Esophagus squamous epithelium (tissue), 5 donors: ENCODE results near the gene MYBL2. TPM values are rescaled to one million over a fixed set of nuclear protein-coding genes. Genes with fewer than 3 reads are reported as not detected.

Source experiments
- DNase-seq: peaks from one replicate; lab custom pipeline; 2025; lab: John Stamatoyannopoulos, UW
- H3K27ac ChIP-seq, 4 donors: fragments of 200-600 bp; sonication (generic); one replicate each; pipeline ENCODE4 v1.5.1; 2016 to 2019; ENCODE audit warnings: mild to moderate bottlenecking in 1 of 4
- H3K27me3 ChIP-seq, 4 donors: fragments of 200-600 bp; sonication (generic); 1 replicate in 3 of 4; 2 replicates in 1 of 4; pipeline versions ENCODE4 v1.5.1 to v1.6.0; 2017 to 2021; ENCODE audit warnings: antibody characterized with exemption in 1 of 4
- H3K36me3 ChIP-seq, 3 donors: fragments of 200-600 bp; sonication (generic); one replicate each; pipeline ENCODE4 v1.5.1; 2016 to 2019
- H3K4me1 ChIP-seq, 3 donors: fragments of 200-600 bp; sonication (generic); one replicate each; pipeline ENCODE4 v1.5.1; 2017 to 2019
- H3K4me3 ChIP-seq, 4 donors: fragments of 200-600 bp; sonication (generic); 1 replicate in 3 of 4; 2 replicates in 1 of 4; pipeline ENCODE4 v1.5.1; 2016 to 2019; ENCODE audit warnings: mild to moderate bottlenecking in 2 of 4, moderate library complexity in 1 of 4
- H3K9me3 ChIP-seq, 3 donors: fragments of 200-600 bp; sonication (generic); one replicate each; pipeline ENCODE4 v1.5.1; 2016 to 2019
- CTCF ChIP-seq, 6 experiments: fragments of 450-650 bp in 4 of 6; fragments of 200-600 bp in 2 of 6; sonication (generic) in 2 of 6; IDR thresholded peaks; one replicate each; pipeline ENCODE4 v1.5.1; 2016 to 2019; ENCODE audit warnings: antibody characterized with exemption in 6 of 6, mild to moderate bottlenecking in 4 of 6, moderate library complexity in 4 of 6
- POLR2A ChIP-seq, 4 donors: fragments of 450-650 bp; IDR thresholded peaks; one replicate each; pipeline ENCODE4 v1.6.1; 2017; ENCODE audit warnings: antibody characterized with exemption in 4 of 4, mild to moderate bottlenecking in 4 of 4, moderate library complexity in 3 of 4
- WGBS, 2 donors: methylation state at CpG; one replicate each; pipeline ENCODE4 v1.1.5; 2018; 5-methylcytosine and 5-hydroxymethylcytosine counted together
- intact Hi-C: fragments of 100-400 bp; cut with DNase I; formaldehyde crosslinking; loops from one replicate; pipeline ENCODE4 v1.15.0; 2022
- total RNA-seq, 4 donors: library from RNA; depleted of rRNA; stranded (reverse); fragments of >200 nt; gene quantifications; one replicate each; pipeline ENCODE4 v1.1.0, GENCODE V29; 2016
- donor health status: DM: yes; HTN: yes; CAD: no.

MYBL2 gene
- total RNA-seq, 4 donors from 2014 or later = 3.1 to 19.9 (median 11.9) TPM

- Histone ChIP-seq H3K27ac (no peak overlapping the region), H3K9me3 (no peaks in the 10 kb centered on the region), H3K4me1 (peaks cover 0 to 8% (median 0%) of the 10 kb centered on the region in 3 donors), H3K4me3 (no peak overlapping the region), H3K36me3 (no peaks in the 10 kb centered on the region), H3K27me3 (no peaks in the 10 kb centered on the region)
- intact Hi-C loops = no loop called here
- WGBS, 2 donors = 20% methylated on average over 1 of the region's 15 CpGs; no CpG with 5 or more reads in 1 of the 2 donors
- no peak for TF ChIP-seq POLR2A (IDR thresholded peaks at IDR 0.05)
- no peak for TF ChIP-seq CTCF (IDR thresholded peaks at IDR 0.05)
- no peak for DNase-seq
These were observed 54.7 kb downstream of the MYBL2 start for GRCh38 chr20:43721429-43722152.

- WGBS, 2 donors = 38 to 42% methylated on average over 8 of the region's 8 CpGs
- intact Hi-C loops = no loop called here
These were observed 55.2 kb downstream of the MYBL2 start for GRCh38 chr20:43722153-43722505.

GRCh38 chr20:43723186-43723585, 56.3 kb downstream of the MYBL2 start:
- WGBS, 2 donors = 34 to 52% methylated on average over 4 of the region's 4 CpGs
- Histone ChIP-seq H3K9me3 (no peaks in the 10 kb centered on the region), H3K36me3 (no peaks in the 10 kb centered on the region), H3K4me3 (no peak overlapping the region), H3K27ac (no peak overlapping the region), H3K27me3 (no peaks in the 10 kb centered on the region), H3K4me1 (peaks cover 0 to 8% (median 0%) of the 10 kb centered on the region in 3 donors)
- TF ChIP-seq CTCF (IDR thresholded peaks at IDR 0.05) = no peak
- TF ChIP-seq POLR2A (IDR thresholded peaks at IDR 0.05) = no peak
- DNase-seq = no peak
- intact Hi-C loops = no loop called here

More at GRCh38 chr20:43722153-43722505, 55.2 kb downstream of the MYBL2 start:
- Histone ChIP-seq H3K9me3 (no peaks in the 10 kb centered on the region), H3K4me1 (peaks cover 0 to 8% (median 0%) of the 10 kb centered on the region in 3 donors), H3K27me3 (no peaks in the 10 kb centered on the region), H3K36me3 (no peaks in the 10 kb centered on the region), H3K27ac (no peak overlapping the region), H3K4me3 (no peak overlapping the region)
- TF ChIP-seq CTCF (IDR thresholded peaks at IDR 0.05) = no peak
- TF ChIP-seq POLR2A (IDR thresholded peaks at IDR 0.05) = no peak
- DNase-seq = no peak

GRCh38 chr20:43723735-43724134, 56.8 kb downstream of the MYBL2 start:
- TF ChIP-seq CTCF (IDR thresholded peaks at IDR 0.05) (no peak), POLR2A (IDR thresholded peaks at IDR 0.05) (no peak)
- Histone ChIP-seq H3K9me3 (no peaks in the 10 kb centered on the region), H3K27ac (no peak overlapping the region), H3K4me3 (no peak overlapping the region), H3K36me3 (no peaks in the 10 kb centered on the region), H3K27me3 (no peaks in the 10 kb centered on the region), H3K4me1 (peaks cover 0 to 8% (median 0%) of the 10 kb centered on the region in 3 donors)
- WGBS, 2 donors = 66 to 83% methylated on average over 2 to 3 of the region's 3 CpGs
- intact Hi-C loops = no loop called here
- DNase-seq = no peak

- intact Hi-C loops = no loop called here
- Histone ChIP-seq H3K4me3 (no peak overlapping the region), H3K27me3 (no peaks in the 10 kb centered on the region), H3K9me3 (no peaks in the 10 kb centered on the region), H3K4me1 (peaks cover 0 to 8% (median 0%) of the 10 kb centered on the region in 3 donors), H3K36me3 (no peaks in the 10 kb centered on the region), H3K27ac (no peak overlapping the region)
- 76 to 84% methylated on average over 5 of the region's 5 CpGs for WGBS, 2 donors
- no peak for DNase-seq
- TF ChIP-seq CTCF (IDR thresholded peaks at IDR 0.05) (no peak), POLR2A (IDR thresholded peaks at IDR 0.05) (no peak)
These were observed 57.5 kb downstream of the MYBL2 start for GRCh38 chr20:43724383-43724782.
